HG03060 (cell line): ENCODE data around the gene SETBP1.

Experiments
- ATAC-seq: cut with Tn5 transposase; IDR thresholded peaks from one replicate; pipeline ENCODE4 v1.9.1; 2021; ENCODE audit warnings: low read depth, moderate number of reproducible peaks; ENCODE audit not compliant: unreplicated experiment

The SETBP1 gene

GRCh38 chr18:45049578-45050319 lies 369.1 kb downstream of the SETBP1 start:
- no peak for ATAC-seq

GRCh38 chr18:45050712-45051601 lies 370.3 kb downstream of the SETBP1 start:
- no peak for ATAC-seq

- no peak for ATAC-seq
Measured at GRCh38 chr18:45054636-45055035, 373.9 kb downstream of the SETBP1 start.

- no peak for ATAC-seq
Measured at GRCh38 chr18:45055811-45056210, 375.1 kb downstream of the SETBP1 start.

- no peak for ATAC-seq
Measured at GRCh38 chr18:45056926-45057325, 376.2 kb downstream of the SETBP1 start.

- ATAC-seq: no peak
Measured at GRCh38 chr18:45057955-45058600, 377.4 kb downstream of the SETBP1 start.

- no peak for ATAC-seq
Measured at GRCh38 chr18:45059695-45060094, 379.0 kb downstream of the SETBP1 start.

- ATAC-seq: no peak
Measured at GRCh38 chr18:45060102-45060501, 379.4 kb downstream of the SETBP1 start.

- ATAC-seq: no peak
Measured at GRCh38 chr18:45061359-45061758, 380.7 kb downstream of the SETBP1 start.

- ATAC-seq: no peak
Measured at GRCh38 chr18:45063246-45064038, 382.8 kb downstream of the SETBP1 start.

- no peak for ATAC-seq
Measured at GRCh38 chr18:45066210-45066609, 385.5 kb downstream of the SETBP1 start.

- no peak for ATAC-seq
Measured at GRCh38 chr18:45066886-45067285, 386.2 kb downstream of the SETBP1 start.

GRCh38 chr18:45068400-45069094 lies 387.9 kb downstream of the SETBP1 start:
- no peak for ATAC-seq

- ATAC-seq: no peak
Measured at GRCh38 chr18:45069546-45069945, 388.9 kb downstream of the SETBP1 start.

GRCh38 chr18:45071956-45072355 lies 391.3 kb downstream of the SETBP1 start:
- no peak for ATAC-seq

GRCh38 chr18:45073556-45073955 lies 392.9 kb downstream of the SETBP1 start:
- ATAC-seq: no peak

GRCh38 chr18:45081566-45082181 lies 401.0 kb downstream of the SETBP1 start:
- no peak for ATAC-seq

- no peak for ATAC-seq
Measured at GRCh38 chr18:45083226-45083855, 402.7 kb downstream of the SETBP1 start.

- ATAC-seq: no peak
Measured at GRCh38 chr18:45084206-45084605, 403.5 kb downstream of the SETBP1 start.
